IPS-NIHi7 (cell line): Measurements from ENCODE around the gene AGGF1.
"Not testable (repeated sequence)": the region's sequence is repeated elsewhere in the genome, so short reads cannot be mapped to it uniquely, and the experiment has no call there.

Experiments used
- DNase-seq: peaks from one replicate; pipeline ENCODE4 v3.0.0; 2012; ENCODE audit warnings: mixed read lengths; ENCODE audit errors: extremely low spot score

Gene AGGF1

DNA sequence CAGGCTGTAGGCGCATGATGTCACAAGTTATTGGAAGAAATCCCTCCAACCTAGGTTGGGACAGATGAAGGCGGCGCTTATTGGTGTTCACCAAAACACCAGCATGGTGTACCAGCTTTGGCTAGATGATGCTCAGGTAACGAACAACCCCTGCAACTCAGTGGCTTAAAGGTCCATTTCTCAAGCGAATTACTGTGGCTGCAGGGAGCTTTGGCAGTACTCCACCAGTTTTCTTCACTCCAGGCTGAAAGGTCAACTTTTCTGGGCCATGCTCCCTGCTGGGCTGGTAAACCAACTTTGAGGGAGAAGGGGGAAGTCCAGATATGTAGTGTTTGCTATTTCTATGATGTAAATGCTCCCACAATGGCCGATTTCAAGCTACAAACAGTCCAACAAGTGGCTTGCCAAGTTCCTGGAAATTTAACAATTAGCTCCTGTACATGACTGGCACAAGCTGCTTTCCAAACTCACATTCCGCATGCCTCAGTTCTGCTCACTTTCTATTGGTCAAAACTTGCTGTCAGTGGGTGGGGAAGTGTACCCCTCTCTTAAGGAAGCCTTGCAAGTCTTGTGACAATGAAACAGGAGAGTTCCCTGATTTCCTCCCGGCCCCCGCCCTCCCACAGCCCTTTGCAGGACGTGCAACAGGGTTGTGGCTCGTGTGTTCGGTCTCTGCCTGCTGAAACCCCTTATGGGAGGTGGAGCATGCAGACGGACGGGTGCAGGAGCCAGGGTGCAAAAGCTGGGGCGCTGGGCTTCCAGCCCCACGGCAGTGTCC is 57.5 kb downstream of the AGGF1 start:
- no peak for DNase-seq

- DNase-seq: no peak
Observed at GRCh38 chr5:77095189-77095588, 65.0 kb downstream of the AGGF1 start.

DNA sequence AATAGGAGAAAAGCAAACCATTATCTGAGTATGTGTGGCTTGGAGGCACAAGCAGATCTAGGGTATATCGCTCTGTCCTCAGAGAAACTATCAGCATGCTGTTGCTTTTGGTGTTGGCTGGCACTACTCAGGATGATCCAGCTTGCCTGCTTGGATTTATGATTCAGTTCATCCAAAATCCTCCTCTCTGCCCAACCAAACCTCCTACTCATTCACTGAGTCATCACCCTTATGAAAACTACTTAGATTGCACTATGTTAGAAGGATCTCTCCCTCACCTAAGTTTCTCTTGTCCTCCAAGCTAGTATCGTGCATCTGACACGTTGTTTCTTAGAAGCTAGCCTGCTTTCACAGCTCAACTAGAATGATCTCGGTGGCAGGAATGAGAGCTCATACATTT is 71.1 kb downstream of the AGGF1 start:
- no peak for DNase-seq

- no peak for DNase-seq
Observed at GRCh38 chr5:77102549-77102948, 72.3 kb downstream of the AGGF1 start.

- no peak for DNase-seq
Observed at GRCh38 chr5:77103457-77103856, 73.3 kb downstream of the AGGF1 start.

- no peak for DNase-seq
Observed at GRCh38 chr5:77104813-77105212, 74.6 kb downstream of the AGGF1 start.

- DNase-seq: not testable (repeated sequence)
Observed at GRCh38 chr5:77107035-77107434, 76.8 kb downstream of the AGGF1 start.
